HEK293 (cell line): ENCODE results near the gene LMLN.

Source experiments
- CTCF ChIA-PET: fragments of 350-600 bp; formaldehyde crosslinking; extraction: SDS; loops from one replicate; lab custom pipeline; 2021; ENCODE audit warnings: antibody characterized with exemption; lab: Yijun Ruan, JAX
- POLR2A ChIA-PET: fragments of 300-600 bp; formaldehyde crosslinking; extraction: SDS; loops from one replicate; lab custom pipeline; 2020; ENCODE audit warnings: antibody characterized with exemption, inconsistent platforms; lab: Yijun Ruan, JAX
- H3K27ac ChIP-seq: fragments of 200-500 bp; sonication (Bioruptor generic); 2 replicates; pipeline ENCODE4 v1.5.1; 2014; ENCODE audit warnings: low read depth, low read length, control low read depth, inconsistent platforms; ENCODE audit errors: extremely low read depth
- H3K36me3 ChIP-seq, 2 experiments: fragments of 200-500 bp in 1 of 2; sonication (Bioruptor generic) in 1 of 2; 1 replicate in 1 of 2; 2 replicates in 1 of 2; pipeline ENCODE4 v1.5.1; 2014 to 2017; ENCODE audit warnings: inconsistent platforms in 2 of 2, low read length in 2 of 2; ENCODE audit not compliant: control insufficient read depth in 2 of 2, insufficient read depth in 1 of 2
- H3K4me1 ChIP-seq: fragments of 200-500 bp; sonication (Bioruptor generic); 2 replicates; pipeline ENCODE4 v1.5.1; 2014; ENCODE audit warnings: mild to moderate bottlenecking, low read length, inconsistent platforms; ENCODE audit not compliant: control insufficient read depth, insufficient read depth
- H3K4me3 ChIP-seq: 2 replicates; pipeline ENCODE4 v1.5.1; 2011; ENCODE audit warnings: low read depth, mild to moderate bottlenecking, control low read depth, low read length, moderate library complexity
- H3K9me3 ChIP-seq: fragments of 200-500 bp; sonication (Bioruptor generic); 2 replicates; pipeline ENCODE4 v1.5.1; 2014; ENCODE audit warnings: low read depth, low read length, inconsistent platforms; ENCODE audit not compliant: control insufficient read depth, insufficient read depth
- FEZF1 ChIP-seq: fragments of 450-650 bp; formaldehyde crosslinking; IDR thresholded peaks from 2 replicates; pipeline ENCODE4 v1.5.1; 2016; ENCODE audit warnings: missing biosample characterization, missing genetic modification characterization
- HOXA7 ChIP-seq: sonication (generic); formaldehyde crosslinking; IDR thresholded peaks from 2 replicates; pipeline ENCODE4 v1.8.1; 2022; ENCODE audit warnings: missing genetic modification reagents, borderline replicate concordance
- HOXC10 ChIP-seq: sonication (generic); formaldehyde crosslinking; IDR thresholded peaks from 2 replicates; pipeline ENCODE4 v1.8.1; 2023; ENCODE audit warnings: mild to moderate bottlenecking, missing genetic modification reagents
- IKZF3 ChIP-seq: fragments of 450-650 bp; IDR thresholded peaks from 2 replicates; pipeline ENCODE4 v1.5.0; 2018; ENCODE audit warnings: missing biosample characterization, mild to moderate bottlenecking, missing genetic modification characterization, moderate library complexity
- KLF10 ChIP-seq: fragments of 450-650 bp; IDR thresholded peaks from 2 replicates; pipeline ENCODE4 v1.5.1; 2018; ENCODE audit warnings: missing biosample characterization, mild to moderate bottlenecking, missing genetic modification characterization
- KLF9 ChIP-seq: fragments of 450-650 bp; formaldehyde crosslinking; IDR thresholded peaks from 2 replicates; pipeline ENCODE4 v1.5.1; 2016; ENCODE audit warnings: missing biosample characterization, missing genetic modification characterization, low read depth
- MYNN ChIP-seq: fragments of 450-650 bp; formaldehyde crosslinking; IDR thresholded peaks from 2 replicates; pipeline ENCODE4 v1.5.1; 2016; ENCODE audit warnings: missing biosample characterization, missing genetic modification characterization, borderline replicate concordance
- OVOL3 ChIP-seq: fragments of 450-650 bp; formaldehyde crosslinking; IDR thresholded peaks from 2 replicates; pipeline ENCODE4 v1.5.1; 2016; ENCODE audit warnings: missing biosample characterization, missing genetic modification characterization
- SETDB1 ChIP-seq: IDR thresholded peaks from one replicate; pipeline ENCODE4 v1.6.1; 2017; ENCODE audit warnings: mild to moderate bottlenecking, low read length, moderate library complexity, mixed read lengths; ENCODE audit not compliant: insufficient read length
- ZBTB21 ChIP-seq: fragments of 450-650 bp; formaldehyde crosslinking; IDR thresholded peaks from 2 replicates; pipeline ENCODE4 v1.5.1; 2017; ENCODE audit warnings: missing biosample characterization, missing genetic modification characterization
- ZFHX2 ChIP-seq: fragments of 450-650 bp; formaldehyde crosslinking; conservative IDR thresholded peaks from 2 replicates; pipeline ENCODE4 v1.5.1; 2016; ENCODE audit warnings: missing biosample characterization, missing genetic modification characterization
- ZNF10 ChIP-seq: fragments of 450-650 bp; formaldehyde crosslinking; IDR thresholded peaks from 2 replicates; pipeline ENCODE4 v1.5.1; 2017; ENCODE audit warnings: missing biosample characterization, missing genetic modification characterization
- ZNF132 ChIP-seq: fragments of 450-650 bp; formaldehyde crosslinking; IDR thresholded peaks from 2 replicates; pipeline ENCODE4 v1.5.1; 2017; ENCODE audit warnings: missing biosample characterization, missing genetic modification characterization, borderline replicate concordance
- ZNF157 ChIP-seq: fragments of 450-650 bp; formaldehyde crosslinking; IDR thresholded peaks from 2 replicates; pipeline ENCODE4 v1.5.1; 2016; ENCODE audit warnings: missing biosample characterization, missing genetic modification characterization
- ZNF2 ChIP-seq: fragments of 450-650 bp; formaldehyde crosslinking; IDR thresholded peaks from 2 replicates; pipeline ENCODE4 v1.5.1; 2016; ENCODE audit warnings: missing biosample characterization, missing genetic modification characterization
- ZNF23 ChIP-seq: fragments of 450-650 bp; formaldehyde crosslinking; IDR thresholded peaks from 2 replicates; pipeline ENCODE4 v1.5.1; 2016; ENCODE audit warnings: missing biosample characterization, missing genetic modification characterization, borderline replicate concordance
- ZNF266 ChIP-seq: fragments of 450-650 bp; formaldehyde crosslinking; IDR thresholded peaks from 2 replicates; pipeline ENCODE4 v1.5.1; 2016; ENCODE audit warnings: missing biosample characterization, missing genetic modification characterization, low read depth
- ZNF274 ChIP-seq, 2 experiments: fragments of 200-500 bp in 1 of 2; fragments of 450-650 bp in 1 of 2; sonication (Bioruptor generic) in 1 of 2; formaldehyde crosslinking in 1 of 2; IDR thresholded peaks; 2 replicates each; pipeline versions ENCODE4 v1.5.1 to v1.6.1; 2014 to 2016; ENCODE audit warnings: borderline replicate concordance in 1 of 2, inconsistent platforms in 1 of 2, low read length in 1 of 2, missing biosample characterization in 1 of 2, missing genetic modification characterization in 1 of 2
- ZNF350 ChIP-seq: fragments of 450-650 bp; formaldehyde crosslinking; IDR thresholded peaks from 2 replicates; pipeline ENCODE4 v1.5.0; 2017; ENCODE audit warnings: missing biosample characterization, mild to moderate bottlenecking, missing genetic modification characterization
- ZNF529 ChIP-seq: fragments of 450-650 bp; formaldehyde crosslinking; IDR thresholded peaks from 2 replicates; pipeline ENCODE4 v1.5.1; 2017; ENCODE audit warnings: missing genetic modification characterization, missing biosample characterization; ENCODE audit not compliant: insufficient replicate concordance
- ZNF610 ChIP-seq: fragments of 450-650 bp; formaldehyde crosslinking; IDR thresholded peaks from 2 replicates; pipeline ENCODE4 v1.5.1; 2016; ENCODE audit warnings: missing biosample characterization, missing genetic modification characterization, borderline replicate concordance
- ZNF624 ChIP-seq: fragments of 450-650 bp; formaldehyde crosslinking; IDR thresholded peaks from 2 replicates; pipeline ENCODE4 v1.5.1; 2017; ENCODE audit warnings: missing biosample characterization, missing genetic modification characterization
- ZNF658 ChIP-seq: fragments of 450-650 bp; formaldehyde crosslinking; IDR thresholded peaks from 2 replicates; pipeline ENCODE4; 2016; ENCODE audit warnings: missing biosample characterization, missing genetic modification characterization
- ZNF670 ChIP-seq: fragments of 450-650 bp; formaldehyde crosslinking; IDR thresholded peaks from 2 replicates; pipeline ENCODE4 v1.5.1; 2016; ENCODE audit warnings: missing biosample characterization, missing genetic modification characterization, low read depth
- ZNF785 ChIP-seq: fragments of 450-650 bp; formaldehyde crosslinking; IDR thresholded peaks from 2 replicates; pipeline ENCODE4 v1.5.1; 2016; ENCODE audit warnings: missing biosample characterization, missing genetic modification characterization
- TF ChIP-seq, protein P1 (sequence below): fragments of 450-650 bp; formaldehyde crosslinking; IDR thresholded peaks from 2 replicates; pipeline ENCODE4 v1.5.1; 2016; ENCODE audit warnings: missing biosample characterization, missing genetic modification characterization

Gene LMLN

DNA sequence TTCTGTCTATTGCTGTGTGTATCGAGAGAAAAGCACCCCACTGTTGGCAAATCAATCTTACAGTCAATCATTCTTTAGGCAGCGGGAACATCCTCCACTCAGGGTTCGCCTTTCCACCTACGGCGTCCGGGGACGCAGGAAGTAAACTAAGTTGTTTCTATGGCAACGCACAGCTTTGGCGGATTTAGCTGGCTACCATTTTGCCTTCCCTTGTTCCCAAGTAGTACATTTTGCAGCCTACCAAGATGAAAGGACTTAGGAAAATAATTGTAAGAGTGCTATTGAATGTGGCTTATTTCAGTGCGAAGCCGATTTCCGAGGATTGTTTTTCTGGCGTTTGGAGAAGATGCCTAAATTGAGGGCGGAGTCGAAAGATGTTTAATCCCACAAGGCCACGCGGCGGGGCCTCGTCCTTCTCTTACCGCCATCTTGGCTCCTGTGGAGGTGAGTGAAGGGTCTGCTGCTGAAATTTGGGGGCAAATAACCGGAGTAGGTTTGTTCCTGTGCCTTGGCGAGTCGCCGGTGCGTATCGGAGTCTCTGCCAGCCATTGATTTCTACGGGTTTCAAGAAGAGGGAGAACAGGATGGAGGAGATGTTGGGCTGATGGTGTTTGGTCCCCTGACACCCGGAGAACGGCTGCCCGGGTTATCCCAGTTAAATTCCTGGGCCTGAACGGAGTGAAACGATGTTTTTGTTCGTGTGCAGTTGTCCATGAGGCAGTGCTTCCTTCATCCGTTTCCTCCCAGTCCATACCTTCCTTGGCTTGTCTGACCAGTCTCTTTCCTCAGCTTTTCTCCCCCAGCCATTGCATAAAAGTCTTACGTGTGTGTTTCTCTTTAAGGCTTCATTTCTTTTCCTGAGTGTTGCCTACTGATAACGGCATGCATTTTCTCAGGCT, 10.0 kb upstream of the LMLN start, which contains the start of gene RPL35A (continued):
- no peak for TF ChIP-seq ZNF274 (IDR thresholded peaks at IDR 0.05; ENCODE audit: low read length)
- TF ChIP-seq ZNF274 (tag by site-specific recombination; IDR thresholded peaks at IDR 0.05; ENCODE audit: borderline replicate concordance), result no peak
- no peak for TF ChIP-seq ZNF132 (tag by site-specific recombination)
- TF ChIP-seq ZNF670 (tag by site-specific recombination), result no peak
- no peak for TF ChIP-seq SETDB1
- TF ChIP-seq FEZF1 (tag by site-specific recombination), result no peak
- TF ChIP-seq HOXC10 (CRISPR knock-in tag), result no peak
- TF ChIP-seq ZNF658 (tag by site-specific recombination), result no peak
- TF ChIP-seq ZBTB21, result peak; percentile 58; the same call in 1 of the 2 replicates
- no peak for TF ChIP-seq ZNF624
- TF ChIP-seq ZNF266 (tag by site-specific recombination), result no peak
- TF ChIP-seq MYNN (tag by site-specific recombination), result no peak

DNA sequence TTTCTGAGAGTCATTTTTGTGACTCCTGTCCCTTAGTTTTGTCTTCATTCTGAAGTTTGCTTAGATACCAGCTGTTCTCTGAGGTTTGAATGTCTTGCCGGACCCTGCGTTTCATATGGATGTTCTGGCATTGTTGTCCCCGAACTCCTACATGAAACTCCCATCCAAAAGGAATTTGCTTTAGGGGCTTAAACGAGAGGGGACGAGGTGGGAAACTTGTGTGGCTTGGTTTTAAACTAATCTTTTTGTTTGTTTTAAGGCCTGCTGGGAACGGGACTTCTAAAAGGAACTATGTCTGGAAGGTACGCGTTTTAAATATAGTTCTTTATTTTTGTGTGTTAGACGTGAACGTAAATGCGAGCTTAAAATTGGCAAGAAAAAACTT, 9.3 kb upstream of the LMLN start:
- Histone ChIP-seq H3K9me3 (no peaks in the 10 kb centered on the region), H3K27ac (peak overlapping the region; percentile 95), H3K4me1 (no peaks in the 10 kb centered on the region), H3K4me3 (peak overlapping the region; percentile 93), H3K36me3 (peaks cover 38 to 54% of the 10 kb centered on the region in 2 experiments)
- ChIA-PET CTCF (interaction anchor here (0.6 to 1.1 kb wide), 2 partner anchors 119 to 130 kb away, joined by 4 to 5 read pairs; no protein-coding TSS in a partner anchor), POLR2A (no interaction called here)
- TF ChIP-seq OVOL3 (tag by site-specific recombination) (no peak), ZNF157 (tag by site-specific recombination) (no peak), KLF10 (tag by site-specific recombination) (no peak), ZNF529 (tag by site-specific recombination) (no peak), ZNF350 (tag by site-specific recombination) (no peak), ZNF785 (tag by site-specific recombination) (no peak), ZNF610 (tag by site-specific recombination) (no peak), ZNF10 (tag by site-specific recombination) (no peak), IKZF3 (tag by site-specific recombination) (no peak)

DNA sequence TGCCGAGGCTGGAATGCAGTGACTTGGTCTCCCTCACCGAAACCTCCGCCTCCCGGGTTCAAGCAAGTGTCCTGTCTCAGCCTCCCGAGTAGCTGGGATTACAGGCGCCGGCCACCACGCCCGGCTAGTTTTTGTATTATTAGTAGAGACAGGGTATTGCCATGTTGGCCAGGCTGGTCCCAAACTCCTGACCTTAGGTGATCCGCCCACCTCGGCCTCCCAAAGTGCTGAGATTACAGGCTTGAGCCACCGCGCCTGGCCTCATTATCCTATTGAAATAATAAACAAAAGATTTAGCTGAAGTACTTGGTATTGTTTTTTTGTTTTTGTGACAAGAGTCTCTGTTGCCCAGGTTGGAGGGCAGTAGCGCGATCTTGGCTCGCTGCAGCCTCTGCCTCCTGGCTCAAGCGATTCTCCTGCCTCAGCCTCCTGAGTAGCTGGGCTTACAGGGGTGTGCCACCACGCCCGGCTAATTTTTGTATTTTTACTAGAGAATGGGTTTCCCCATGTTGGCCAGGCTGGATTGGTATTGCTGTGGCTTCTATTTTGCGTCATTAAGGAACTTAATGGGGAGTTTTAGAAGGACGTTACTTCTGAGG, 8.5 kb upstream of the LMLN start:
- H3K4me1 ChIP-seq, result no peaks in the 10 kb centered on the region
- ChIA-PET POLR2A (no interaction called here), CTCF (interaction anchor here (0.6 to 0.7 kb wide), 2 partner anchors 51 to 52 kb away, joined by 3 read pairs; no protein-coding TSS in a partner anchor)
- no peak overlapping the region for H3K27ac ChIP-seq
- peak; percentile 30; the same call in 1 of the 2 replicates for TF ChIP-seq KLF9
- TF ChIP-seq HOXA7 (CRISPR knock-in tag), result no peak
- TF ChIP-seq ZFHX2 (tag by site-specific recombination), result 0 out of 2 replicates have a peak, but pooled peaks have one; percentile 34
- no peak for TF ChIP-seq IKZF3 (tag by site-specific recombination)
- TF ChIP-seq ZNF2, result 0 out of 2 replicates have a peak, but pooled peaks have one; percentile 38
- TF ChIP-seq ZNF23 (tag by site-specific recombination), result no peak
- TF ChIP-seq, protein P1, sequence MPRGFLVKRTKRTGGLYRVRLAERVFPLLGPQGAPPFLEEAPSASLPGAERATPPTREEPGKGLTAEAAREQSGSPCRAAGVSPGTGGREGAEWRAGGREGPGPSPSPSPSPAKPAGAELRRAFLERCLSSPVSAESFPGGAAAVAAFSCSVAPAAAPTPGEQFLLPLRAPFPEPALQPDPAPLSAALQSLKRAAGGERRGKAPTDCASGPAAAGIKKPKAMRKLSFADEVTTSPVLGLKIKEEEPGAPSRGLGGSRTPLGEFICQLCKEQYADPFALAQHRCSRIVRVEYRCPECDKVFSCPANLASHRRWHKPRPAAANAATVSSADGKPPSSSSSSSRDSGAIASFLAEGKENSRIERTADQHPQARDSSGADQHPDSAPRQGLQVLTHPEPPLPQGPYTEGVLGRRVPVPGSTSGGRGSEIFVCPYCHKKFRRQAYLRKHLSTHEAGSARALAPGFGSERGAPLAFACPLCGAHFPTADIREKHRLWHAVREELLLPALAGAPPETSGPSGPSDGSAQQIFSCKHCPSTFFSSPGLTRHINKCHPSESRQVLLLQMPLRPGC (tag by site-specific recombination), result peak; percentile 13; the same call in 1 of the 2 replicates
- no peaks in the 10 kb centered on the region for H3K9me3 ChIP-seq
- H3K4me3 ChIP-seq, result peak overlapping the region; percentile 93
- H3K36me3 ChIP-seq, result peaks cover 41 to 62% of the 10 kb centered on the region in 2 experiments
